ENCODE results near the gene ACCSL. TPM values are rescaled to one million over a fixed set of nuclear protein-coding genes. Genes with fewer than 3 reads are reported as not detected.

The ACCSL gene
- total RNA-seq, 1 experiment from 2014 or later, result not detected

GRCh38 chr11:44034639-44035038, 13.1 kb upstream of the ACCSL start:
- ChIA-PET POLR2A (ENCODE audit: unreplicated experiment) (no interaction called here), CTCF (no interaction called here)
- peaks cover 57% of the 10 kb centered on the region for H3K27me3 ChIP-seq (ENCODE audit: insufficient read depth, low read depth)
- H3K4me1 ChIP-seq (replicated peaks; ENCODE audit: insufficient read depth), result no peaks in the 10 kb centered on the region
- H3K27ac ChIP-seq, result no peak overlapping the region
- no peaks in the 10 kb centered on the region for H3K9me2 ChIP-seq (ENCODE audit: insufficient read depth)
- H4K20me1 ChIP-seq (ENCODE audit: insufficient read depth), result no peaks in the 10 kb centered on the region
- DNase-seq, result no peak
- TF ChIP-seq EZH2 (IDR thresholded peaks at IDR 0.05; ENCODE audit: low read depth), result no peak
- TF ChIP-seq CTCF (conservative IDR thresholded peaks at IDR 0.05), result no peak
- no peak overlapping the region for H3K4me2 ChIP-seq
- no peak overlapping the region for H3K4me3 ChIP-seq
- H3K36me3 ChIP-seq (ENCODE audit: low read depth), result no peaks in the 10 kb centered on the region
- no TSS peak for BruUV-seq (replicated peaks)
- H2AFZ ChIP-seq, result no peak overlapping the region
- H3F3A ChIP-seq (ENCODE audit: insufficient read depth, low read depth), result no peaks in the 10 kb centered on the region
- no peaks in the 10 kb centered on the region for H3K9me3 ChIP-seq (ENCODE audit: insufficient read depth, low read depth)
- intact Hi-C loops (cut with micrococcal nuclease; ENCODE audit: unreplicated experiment), result no loop called here
- H3K79me2 ChIP-seq (ENCODE audit: low read depth), result no peaks in the 10 kb centered on the region

DNA sequence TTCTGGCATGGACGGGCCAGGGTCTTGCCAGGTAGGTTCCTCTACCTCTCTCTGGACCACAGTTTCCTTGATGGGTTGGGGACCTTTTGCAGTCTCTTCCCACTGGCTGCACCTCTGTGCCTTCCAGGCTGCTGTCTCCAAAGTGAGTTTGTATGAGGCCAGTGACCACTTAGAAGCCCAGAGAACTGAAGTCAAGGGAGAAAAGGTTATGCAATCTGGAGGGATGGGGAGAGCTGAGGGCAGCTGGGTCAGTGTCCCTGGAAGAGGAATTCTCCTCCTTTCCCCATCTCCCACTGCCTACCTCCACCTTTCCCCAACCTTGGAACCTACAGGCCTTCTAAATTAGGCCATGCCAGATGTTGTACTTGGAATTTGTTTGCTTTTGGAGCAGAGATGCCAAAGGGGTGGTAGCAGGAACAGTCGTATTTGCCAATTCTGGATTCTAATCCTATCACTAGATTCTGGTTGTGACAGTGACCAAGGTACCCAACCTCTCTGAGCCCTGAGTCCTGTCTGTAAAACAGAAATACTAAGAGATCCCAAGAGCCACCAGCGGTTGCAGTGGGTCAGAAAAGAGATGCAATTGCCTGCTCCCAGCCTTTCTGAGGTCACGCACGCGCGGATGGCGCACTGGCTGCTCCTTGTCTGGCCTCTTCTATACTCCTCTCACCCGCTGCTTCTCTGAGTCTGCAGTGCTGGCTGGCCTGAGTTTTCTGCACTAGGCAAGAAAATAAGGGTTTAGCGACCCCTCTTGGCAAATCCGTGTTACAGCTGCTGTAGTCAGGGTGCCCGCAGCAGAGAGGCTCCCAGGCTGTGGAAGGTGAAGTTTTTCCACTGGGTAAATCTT, 10.7 kb upstream of the ACCSL start:
- H3K4me1 ChIP-seq (replicated peaks; ENCODE audit: insufficient read depth), result no peaks in the 10 kb centered on the region
- intact Hi-C loops (cut with micrococcal nuclease; ENCODE audit: unreplicated experiment), result loop anchor here (1.0 kb wide), 1 partner anchor 147 kb away; no protein-coding TSS in a partner anchor
- ChIA-PET POLR2A (ENCODE audit: unreplicated experiment) (no interaction called here), CTCF (interaction anchor here (0.6 to 0.7 kb wide), 3 partner anchors 129 to 854 kb away, joined by 3 to 5 read pairs (median 5); no protein-coding TSS in a partner anchor)
- H3K79me2 ChIP-seq (ENCODE audit: low read depth), result no peaks in the 10 kb centered on the region
- peak; percentile 42 to 44 for DNase-seq
- H3K9me3 ChIP-seq (ENCODE audit: insufficient read depth, low read depth), result no peaks in the 10 kb centered on the region
- no peaks in the 10 kb centered on the region for H4K20me1 ChIP-seq (ENCODE audit: insufficient read depth)
- no peaks in the 10 kb centered on the region for H3F3A ChIP-seq (ENCODE audit: insufficient read depth, low read depth)
- no peaks in the 10 kb centered on the region for H3K36me3 ChIP-seq (ENCODE audit: low read depth)
- no peak overlapping the region for H3K4me3 ChIP-seq
- no peak overlapping the region for H2AFZ ChIP-seq
- peaks cover 38% of the 10 kb centered on the region for H3K27me3 ChIP-seq (ENCODE audit: insufficient read depth, low read depth)
- no peak for TF ChIP-seq EZH2 (IDR thresholded peaks at IDR 0.05; ENCODE audit: low read depth)
- TF ChIP-seq CTCF (conservative IDR thresholded peaks at IDR 0.05), result peak; percentile 82
- no peak overlapping the region for H3K27ac ChIP-seq
- no peak overlapping the region for H3K4me2 ChIP-seq
- no peaks in the 10 kb centered on the region for H3K9me2 ChIP-seq (ENCODE audit: insufficient read depth)
- BruUV-seq (replicated peaks), result no TSS peak

GRCh38 chr11:44037658-44037998, 10.2 kb upstream of the ACCSL start:
- Histone ChIP-seq H3K27ac (no peak overlapping the region), H3K9me2 (ENCODE audit: insufficient read depth) (no peaks in the 10 kb centered on the region), H3K36me3 (ENCODE audit: low read depth) (no peaks in the 10 kb centered on the region), H4K20me1 (ENCODE audit: insufficient read depth) (no peaks in the 10 kb centered on the region), H3K27me3 (ENCODE audit: insufficient read depth, low read depth) (peaks cover 32% of the 10 kb centered on the region), H3F3A (ENCODE audit: insufficient read depth, low read depth) (no peaks in the 10 kb centered on the region), H3K79me2 (ENCODE audit: low read depth) (no peaks in the 10 kb centered on the region), H3K4me3 (no peak overlapping the region), H2AFZ (no peak overlapping the region), H3K9me3 (ENCODE audit: insufficient read depth, low read depth) (no peaks in the 10 kb centered on the region), H3K4me1 (replicated peaks; ENCODE audit: insufficient read depth) (no peaks in the 10 kb centered on the region), H3K4me2 (no peak overlapping the region)
- no TSS peak for BruUV-seq (replicated peaks)
- intact Hi-C loops (cut with micrococcal nuclease; ENCODE audit: unreplicated experiment), result loop anchor here (1.0 kb wide), 1 partner anchor 147 kb away; no protein-coding TSS in a partner anchor
- no peak for DNase-seq
- ChIA-PET POLR2A (ENCODE audit: unreplicated experiment) (no interaction called here), CTCF (no interaction called here)
- no peak for TF ChIP-seq EZH2 (IDR thresholded peaks at IDR 0.05; ENCODE audit: low read depth)
- no peak for TF ChIP-seq CTCF (conservative IDR thresholded peaks at IDR 0.05)

Data from PC-9 (cell line).